Lower leg skin (tissue), 3 donors: Measurements from ENCODE around the gene ATP4A.

Experiments
- POLR2A ChIP-seq, 2 donors: fragments of 450-650 bp; IDR thresholded peaks; one replicate each; pipeline ENCODE4 v1.6.1; 2016 to 2017; ENCODE audit warnings: antibody characterized with exemption in 2 of 2, mild to moderate bottlenecking in 1 of 2, moderate library complexity in 1 of 2
- TF ChIP-seq, protein P1 (sequence below), 3 donors: fragments of 450-650 bp; IDR thresholded peaks; one replicate each; pipeline ENCODE4 v1.5.1; 2016; ENCODE audit warnings: antibody characterized with exemption in 3 of 3, mild to moderate bottlenecking in 3 of 3, moderate library complexity in 2 of 3

GRCh38 chr19:35556846-35557538 lies 6.5 kb downstream of the ATP4A start:
- TF ChIP-seq, protein P1, sequence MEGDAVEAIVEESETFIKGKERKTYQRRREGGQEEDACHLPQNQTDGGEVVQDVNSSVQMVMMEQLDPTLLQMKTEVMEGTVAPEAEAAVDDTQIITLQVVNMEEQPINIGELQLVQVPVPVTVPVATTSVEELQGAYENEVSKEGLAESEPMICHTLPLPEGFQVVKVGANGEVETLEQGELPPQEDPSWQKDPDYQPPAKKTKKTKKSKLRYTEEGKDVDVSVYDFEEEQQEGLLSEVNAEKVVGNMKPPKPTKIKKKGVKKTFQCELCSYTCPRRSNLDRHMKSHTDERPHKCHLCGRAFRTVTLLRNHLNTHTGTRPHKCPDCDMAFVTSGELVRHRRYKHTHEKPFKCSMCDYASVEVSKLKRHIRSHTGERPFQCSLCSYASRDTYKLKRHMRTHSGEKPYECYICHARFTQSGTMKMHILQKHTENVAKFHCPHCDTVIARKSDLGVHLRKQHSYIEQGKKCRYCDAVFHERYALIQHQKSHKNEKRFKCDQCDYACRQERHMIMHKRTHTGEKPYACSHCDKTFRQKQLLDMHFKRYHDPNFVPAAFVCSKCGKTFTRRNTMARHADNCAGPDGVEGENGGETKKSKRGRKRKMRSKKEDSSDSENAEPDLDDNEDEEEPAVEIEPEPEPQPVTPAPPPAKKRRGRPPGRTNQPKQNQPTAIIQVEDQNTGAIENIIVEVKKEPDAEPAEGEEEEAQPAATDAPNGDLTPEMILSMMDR (IDR thresholded peaks at IDR 0.05), result no peak
- TF ChIP-seq POLR2A (IDR thresholded peaks at IDR 0.05), result no peak
